ENCODE results near the gene TSSK3. TPM values are rescaled to one million over a fixed set of nuclear protein-coding genes. Genes with fewer than 3 reads are reported as not detected.

The TSSK3 gene
- total RNA-seq, 3 donors from 2014 or later = 1.8 to 3.6 (median 2.3) TPM

DNA sequence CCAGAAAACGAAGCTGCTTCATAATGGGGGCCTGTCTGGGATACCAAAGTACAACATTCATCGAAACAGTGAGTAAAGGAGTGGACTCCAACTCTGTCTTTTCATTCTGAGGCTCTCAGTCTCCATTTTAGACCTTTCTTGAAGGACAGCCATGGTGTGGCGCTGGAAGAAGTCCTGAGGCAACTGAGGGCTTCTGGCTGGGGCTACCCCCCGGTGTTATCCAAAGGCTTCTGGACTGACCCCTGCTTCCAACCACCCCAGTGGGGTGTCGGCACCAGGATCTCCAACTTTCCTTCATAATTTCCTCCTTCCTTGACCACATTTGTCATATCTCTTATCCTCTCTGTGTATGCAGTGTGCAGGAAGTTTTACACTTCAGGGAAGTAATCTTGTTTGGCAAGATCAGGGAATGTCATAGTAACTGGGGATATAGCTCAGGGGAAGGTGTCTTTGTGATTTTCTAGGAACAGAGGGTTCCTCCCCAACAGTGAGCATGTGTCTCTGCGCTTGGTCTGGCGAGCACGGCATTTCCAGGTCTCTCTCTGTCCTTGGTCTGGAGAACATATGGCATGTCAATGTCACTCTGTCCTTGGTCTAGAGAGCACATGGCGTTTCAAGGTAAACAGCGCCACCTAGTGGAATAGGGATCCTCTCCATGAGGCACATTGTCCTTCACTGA lies 51.3 kb downstream of the TSSK3 start:
- Histone ChIP-seq H3K4me3 (no peak overlapping the region), H3K9me3 (peaks cover 11% of the 10 kb centered on the region), H3K4me1 (ENCODE audit: low read depth) (no peaks in the 10 kb centered on the region), H3K36me3 (ENCODE audit: low read depth) (no peaks in the 10 kb centered on the region)
- DNase-seq (peak in 2 of 3 donors; percentile 44 to 86), ATAC-seq (peak; percentile 94)
- TF ChIP-seq, protein P1, sequence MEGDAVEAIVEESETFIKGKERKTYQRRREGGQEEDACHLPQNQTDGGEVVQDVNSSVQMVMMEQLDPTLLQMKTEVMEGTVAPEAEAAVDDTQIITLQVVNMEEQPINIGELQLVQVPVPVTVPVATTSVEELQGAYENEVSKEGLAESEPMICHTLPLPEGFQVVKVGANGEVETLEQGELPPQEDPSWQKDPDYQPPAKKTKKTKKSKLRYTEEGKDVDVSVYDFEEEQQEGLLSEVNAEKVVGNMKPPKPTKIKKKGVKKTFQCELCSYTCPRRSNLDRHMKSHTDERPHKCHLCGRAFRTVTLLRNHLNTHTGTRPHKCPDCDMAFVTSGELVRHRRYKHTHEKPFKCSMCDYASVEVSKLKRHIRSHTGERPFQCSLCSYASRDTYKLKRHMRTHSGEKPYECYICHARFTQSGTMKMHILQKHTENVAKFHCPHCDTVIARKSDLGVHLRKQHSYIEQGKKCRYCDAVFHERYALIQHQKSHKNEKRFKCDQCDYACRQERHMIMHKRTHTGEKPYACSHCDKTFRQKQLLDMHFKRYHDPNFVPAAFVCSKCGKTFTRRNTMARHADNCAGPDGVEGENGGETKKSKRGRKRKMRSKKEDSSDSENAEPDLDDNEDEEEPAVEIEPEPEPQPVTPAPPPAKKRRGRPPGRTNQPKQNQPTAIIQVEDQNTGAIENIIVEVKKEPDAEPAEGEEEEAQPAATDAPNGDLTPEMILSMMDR (IDR thresholded peaks at IDR 0.05) = peak; percentile 23
- intact Hi-C loops (cut with DNase I, micrococcal nuclease) = no loop called here

Other genes starting within 250 kb of the TSSK3 start
- 10 to 100 TPM; 31.0 to 45.2 (median 39.3) TPM for gene TXLNA, start 182.9 kb upstream of the TSSK3 start, total RNA-seq
- gene CCDC28B, start 161.9 kb upstream of the TSSK3 start, total RNA-seq = 1 to 10 TPM; 1.5 to 4.2 (median 3.2) TPM
- gene IQCC, start 156.9 kb upstream of the TSSK3 start, total RNA-seq = 1 to 10 TPM; 1.1 to 2.2 (median 1.9) TPM
- gene DCDC2B, start 153.4 kb upstream of the TSSK3 start, total RNA-seq = not detected
- gene TMEM234, start 140.2 kb upstream of the TSSK3 start, total RNA-seq = 10 to 100 TPM; 21.1 to 35.6 (median 28.0) TPM
- gene EIF3I, start 140.1 kb upstream of the TSSK3 start, total RNA-seq = 100 to 1,000 TPM; 111 to 138 (median 115) TPM
- gene FAM167B, start 115.3 kb upstream of the TSSK3 start, total RNA-seq = 1 to 10 TPM; 3.4 to 5.5 (median 5.5) TPM
- 1 to 10 TPM; 4.7 to 6.0 (median 5.9) TPM for gene LCK, start 111.3 kb upstream of the TSSK3 start, total RNA-seq
- gene HDAC1, start 70.5 kb upstream of the TSSK3 start, total RNA-seq = 100 to 1,000 TPM; 143 to 208 (median 203) TPM
- gene MARCKSL1, start 26.3 kb upstream of the TSSK3 start, total RNA-seq = 100 to 1,000 TPM in 2 of 3 donors, 10 to 100 TPM in 1; 37.0 to 149 (median 140) TPM
- 10 to 100 TPM in 1 of 3 donors, 1 to 10 TPM in 2; 8.5 to 12.9 (median 9.2) TPM for gene FAM229A, start 54 bp upstream of the TSSK3 start, total RNA-seq
- 10 to 100 TPM; 72.1 to 89.9 (median 73.1) TPM for gene BSDC1, start 31.9 kb downstream of the TSSK3 start, total RNA-seq
- under 1 TPM in 1 of 3 donors, not detected in 2; 0.03 TPM for gene ZBTB8B, start 102.5 kb downstream of the TSSK3 start, total RNA-seq
- 1 to 10 TPM; 4.9 to 7.9 (median 5.1) TPM for gene ZBTB8A, start 176.9 kb downstream of the TSSK3 start, total RNA-seq

Measured in mucosa of descending colon (tissue), 3 donors.